GM12865 (cell line): ENCODE measurements around the gene PDRG1.
"Not testable (repeated sequence)": the region's sequence is repeated elsewhere in the genome, so short reads cannot be mapped to it uniquely, and the experiment has no call there.

Experiments used
- DNase-seq: peaks from one replicate; pipeline ENCODE4 v3.0.0; 2010; ENCODE audit warnings: low read depth
- H3K4me3 ChIP-seq: 2 replicates; pipeline ENCODE4 v1.5.1; 2011; ENCODE audit warnings: mild to moderate bottlenecking, low read depth, low read length, control low read depth
- TF ChIP-seq, protein P1 (sequence below): IDR thresholded peaks from 2 replicates; pipeline ENCODE4 v1.5.1; 2011; ENCODE audit warnings: low read length, control low read depth, low read depth, inconsistent platforms; ENCODE audit not compliant: insufficient read depth; ENCODE audit errors: missing control alignments

PDRG1 gene

DNA sequence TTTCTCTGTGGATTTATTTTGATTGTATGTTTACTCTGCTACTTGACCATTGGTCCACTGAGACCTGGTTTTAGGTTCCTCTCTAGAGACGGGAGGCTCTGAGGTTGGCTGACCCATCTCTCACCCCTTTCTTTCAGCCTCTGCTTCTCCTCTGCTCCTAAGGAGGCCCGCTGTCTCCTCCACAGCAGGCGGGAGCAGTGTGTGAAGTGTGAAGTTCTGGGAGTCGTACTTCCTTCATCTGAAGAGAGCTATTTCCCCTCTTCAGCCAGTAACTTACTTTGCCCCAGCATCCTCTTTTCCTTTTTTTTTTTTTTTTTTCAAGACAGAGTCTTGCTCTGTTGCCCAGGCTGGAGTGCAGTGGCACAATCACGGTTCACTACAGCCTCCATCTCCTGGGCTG lies 21.1 kb downstream of the PDRG1 start:
- no peak for DNase-seq
- H3K4me3 ChIP-seq, result no peak overlapping the region

DNA sequence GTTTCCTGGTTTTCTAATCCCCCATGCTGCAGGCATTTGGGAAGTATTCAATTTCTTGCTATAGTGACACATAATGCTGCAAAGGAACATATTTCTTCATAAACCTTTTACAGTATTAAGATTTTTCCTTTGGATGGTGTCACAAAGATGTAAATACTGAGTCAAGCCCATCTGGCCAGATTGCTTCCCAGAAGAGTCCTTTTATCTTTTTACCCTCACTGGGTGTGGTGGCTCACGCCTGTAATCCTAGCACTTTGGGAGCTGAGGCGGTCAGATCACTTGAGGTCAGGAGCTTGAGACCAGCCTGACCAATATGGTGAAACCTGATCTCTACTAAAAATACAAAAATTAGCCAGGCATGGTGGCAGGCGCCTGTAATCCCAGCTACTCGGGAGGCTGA lies 22.2 kb downstream of the PDRG1 start:
- not testable (repeated sequence) for H3K4me3 ChIP-seq, DNase-seq

More for the DNA sequence above, 21.1 kb downstream of the PDRG1 start:
- TF ChIP-seq, protein P1, sequence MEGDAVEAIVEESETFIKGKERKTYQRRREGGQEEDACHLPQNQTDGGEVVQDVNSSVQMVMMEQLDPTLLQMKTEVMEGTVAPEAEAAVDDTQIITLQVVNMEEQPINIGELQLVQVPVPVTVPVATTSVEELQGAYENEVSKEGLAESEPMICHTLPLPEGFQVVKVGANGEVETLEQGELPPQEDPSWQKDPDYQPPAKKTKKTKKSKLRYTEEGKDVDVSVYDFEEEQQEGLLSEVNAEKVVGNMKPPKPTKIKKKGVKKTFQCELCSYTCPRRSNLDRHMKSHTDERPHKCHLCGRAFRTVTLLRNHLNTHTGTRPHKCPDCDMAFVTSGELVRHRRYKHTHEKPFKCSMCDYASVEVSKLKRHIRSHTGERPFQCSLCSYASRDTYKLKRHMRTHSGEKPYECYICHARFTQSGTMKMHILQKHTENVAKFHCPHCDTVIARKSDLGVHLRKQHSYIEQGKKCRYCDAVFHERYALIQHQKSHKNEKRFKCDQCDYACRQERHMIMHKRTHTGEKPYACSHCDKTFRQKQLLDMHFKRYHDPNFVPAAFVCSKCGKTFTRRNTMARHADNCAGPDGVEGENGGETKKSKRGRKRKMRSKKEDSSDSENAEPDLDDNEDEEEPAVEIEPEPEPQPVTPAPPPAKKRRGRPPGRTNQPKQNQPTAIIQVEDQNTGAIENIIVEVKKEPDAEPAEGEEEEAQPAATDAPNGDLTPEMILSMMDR, result no peak

DNA sequence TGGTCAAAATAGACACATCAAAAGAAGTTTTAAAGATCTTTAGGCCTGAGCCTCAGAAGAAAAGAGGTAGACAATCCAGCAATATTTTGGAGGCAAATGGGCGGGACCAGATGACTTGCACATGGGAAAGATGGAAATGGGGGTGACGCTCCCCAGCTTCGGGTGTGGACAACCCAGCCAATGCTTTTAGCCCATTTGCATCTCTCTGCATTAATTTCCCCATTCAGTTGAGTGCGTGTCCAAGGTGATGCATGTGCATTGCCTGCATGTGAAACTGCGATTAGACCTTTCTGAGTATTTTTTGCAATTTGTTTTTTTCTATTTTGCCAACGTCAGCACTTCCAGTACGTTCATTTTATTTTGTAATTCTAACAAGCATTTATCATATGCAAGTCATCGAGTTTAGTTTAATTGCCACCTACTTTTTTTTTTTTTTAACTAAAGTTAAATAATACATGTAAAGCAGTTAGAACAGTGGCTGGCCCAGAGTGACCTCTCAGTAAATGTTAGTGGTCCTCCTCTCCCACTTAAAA lies 24.2 kb downstream of the PDRG1 start:
- no peak for DNase-seq
- TF ChIP-seq, protein P1, result no peak
- H3K4me3 ChIP-seq, result no peak overlapping the region

DNA sequence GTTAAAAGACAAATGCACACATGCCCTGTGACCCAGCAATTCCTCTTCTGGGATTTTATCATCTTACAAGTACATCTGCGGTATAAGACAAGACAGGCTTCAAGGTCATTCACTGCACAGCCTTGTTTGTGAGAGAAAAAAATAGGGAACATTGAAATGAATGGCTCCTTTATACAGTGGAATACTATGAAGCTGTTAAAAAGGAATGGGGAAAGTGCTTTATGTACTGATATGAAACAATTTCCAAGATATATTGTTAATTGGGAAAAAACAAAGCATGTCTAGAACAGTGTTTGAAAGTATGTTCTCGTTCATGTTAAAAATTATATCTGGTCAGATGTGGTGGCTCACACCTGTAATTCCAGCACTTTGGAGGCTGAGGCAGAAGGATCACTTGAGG lies 25.4 kb downstream of the PDRG1 start:
- DNase-seq, result no peak
- TF ChIP-seq, protein P1, result no peak
- H3K4me3 ChIP-seq, result no peak overlapping the region

DNA sequence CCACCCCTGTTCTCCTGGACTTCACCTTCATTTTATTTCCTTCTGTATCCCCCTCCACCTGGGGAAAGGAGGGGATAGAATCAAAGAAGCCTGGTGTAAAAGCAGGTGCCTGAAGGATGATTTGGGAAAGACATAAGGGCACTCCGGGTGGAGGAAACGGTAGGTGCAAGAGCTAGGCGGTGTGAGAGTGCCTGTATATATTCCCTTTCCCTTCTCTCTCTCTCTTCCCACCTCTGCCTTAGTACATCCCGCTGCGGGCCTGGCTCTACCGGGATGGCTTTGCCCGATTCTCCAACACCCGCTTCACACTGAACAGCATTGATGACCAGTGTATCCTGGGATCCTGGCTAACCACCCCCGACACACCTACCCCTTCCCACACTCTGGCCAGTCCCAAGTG lies 26.2 kb downstream of the PDRG1 start:
- TF ChIP-seq, protein P1, result no peak
- DNase-seq, result no peak
- no peak overlapping the region for H3K4me3 ChIP-seq

DNA sequence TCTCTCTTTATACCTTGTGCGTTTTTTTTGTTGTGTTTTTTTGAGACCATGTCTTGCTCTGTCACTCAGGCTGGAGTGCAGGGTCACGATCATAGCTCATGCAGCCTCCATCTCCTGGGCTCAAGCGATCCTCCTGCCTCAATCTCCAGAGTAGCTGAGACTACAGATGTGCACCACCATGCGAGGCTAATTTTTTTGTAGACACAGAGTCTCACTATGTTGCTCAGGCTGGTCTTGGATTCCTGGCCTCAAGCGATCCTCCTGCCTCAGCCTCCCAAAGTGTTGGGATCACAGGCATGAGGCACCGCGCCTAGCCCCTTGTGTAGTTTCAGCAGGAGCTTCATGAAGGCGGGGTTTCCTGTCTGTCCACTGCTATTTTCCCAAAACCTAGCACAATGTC lies 27.3 kb downstream of the PDRG1 start:
- TF ChIP-seq, protein P1, result no peak
- H3K4me3 ChIP-seq, result no peak overlapping the region
- no peak for DNase-seq

DNA sequence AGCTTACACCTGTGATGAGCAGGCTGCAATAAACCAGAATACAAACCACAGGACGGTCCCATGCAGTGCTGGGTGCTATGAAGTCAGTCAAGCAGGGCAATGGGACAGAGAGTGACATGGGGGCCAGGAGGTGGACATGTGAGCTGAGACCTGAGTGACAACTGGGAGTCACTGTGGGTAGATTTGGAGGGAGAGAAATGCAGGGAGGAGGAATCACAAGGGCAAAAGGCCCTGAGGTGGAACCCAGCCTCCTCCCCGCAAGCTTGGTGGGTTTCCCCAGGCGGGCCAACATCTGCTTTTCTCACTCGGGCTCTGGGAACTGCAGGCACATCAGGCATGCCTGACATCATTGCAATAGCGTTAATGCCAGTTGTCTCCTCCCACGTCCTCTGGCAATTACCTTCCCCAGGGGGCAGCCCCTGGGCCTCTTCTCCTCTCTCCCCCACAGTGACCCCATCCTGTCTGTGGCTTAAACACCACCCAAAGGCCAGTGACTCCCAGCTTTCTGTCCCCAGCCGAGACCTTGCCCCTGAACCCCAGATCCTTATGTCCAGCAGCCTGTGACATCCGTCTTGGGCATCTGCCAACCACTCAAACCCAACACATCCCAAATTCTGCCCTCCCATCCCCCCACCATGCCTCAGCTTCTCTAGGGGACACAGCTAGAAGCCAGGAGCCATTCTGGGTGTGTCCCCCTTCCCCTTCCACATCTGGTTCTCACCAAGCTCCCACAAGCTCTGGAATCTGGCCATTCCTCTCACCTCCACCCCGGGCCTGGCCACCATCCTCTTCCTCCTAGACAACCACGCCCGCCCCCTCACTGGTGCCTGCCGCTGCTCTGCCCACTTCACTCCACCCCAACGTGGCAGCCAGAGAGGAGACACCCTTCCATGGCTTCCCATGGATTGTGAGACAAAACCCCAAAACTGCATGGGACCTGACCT lies 28.2 kb downstream of the PDRG1 start:
- TF ChIP-seq, protein P1, result no peak
- H3K4me3 ChIP-seq, result no peak overlapping the region
- DNase-seq, result peak; percentile 60
